HG03139 (cell line): Measurements from ENCODE around the gene C4orf50.

ENCODE experiments used
- ATAC-seq: cut with Tn5 transposase; IDR thresholded peaks from one replicate; pipeline ENCODE4 v1.9.1; 2021; ENCODE audit not compliant: unreplicated experiment

The C4orf50 gene

GRCh38 chr4:5894266-5894665 lies 124.0 kb downstream of the C4orf50 start:
- no peak for ATAC-seq

- no peak for ATAC-seq
These were observed 124.6 kb downstream of the C4orf50 start for GRCh38 chr4:5893591-5893990.

GRCh38 chr4:5893004-5893580 lies 125.1 kb downstream of the C4orf50 start, which contains the start of gene CRMP1:
Gene CRMP1 (minus strand): TSS chr4:5893086. CDS start chr4:5892969, 117 bp downstream.
- ATAC-seq: no peak

GRCh38 chr4:5892323-5893003 lies 125.8 kb downstream of the C4orf50 start:
- no peak for ATAC-seq

GRCh38 chr4:5891563-5892322 lies 126.5 kb downstream of the C4orf50 start:
- no peak for ATAC-seq

GRCh38 chr4:5890063-5890727 lies 128.0 kb downstream of the C4orf50 start:
- no peak for ATAC-seq

GRCh38 chr4:5889002-5889696 lies 129.1 kb downstream of the C4orf50 start:
- no peak for ATAC-seq

GRCh38 chr4:5888222-5889001 lies 129.8 kb downstream of the C4orf50 start:
- ATAC-seq: no peak

GRCh38 chr4:5887361-5888221 lies 130.6 kb downstream of the C4orf50 start:
- ATAC-seq: no peak

- no peak for ATAC-seq
These were observed 131.2 kb downstream of the C4orf50 start for GRCh38 chr4:5887011-5887360.

GRCh38 chr4:5885733-5886132 lies 132.5 kb downstream of the C4orf50 start:
- no peak for ATAC-seq

- no peak for ATAC-seq
These were observed 133.4 kb downstream of the C4orf50 start for GRCh38 chr4:5884796-5885195.

GRCh38 chr4:5883916-5884315 lies 134.3 kb downstream of the C4orf50 start:
- no peak for ATAC-seq

- ATAC-seq: no peak
These were observed 135.3 kb downstream of the C4orf50 start for GRCh38 chr4:5882947-5883346.

GRCh38 chr4:5881340-5881739 lies 136.9 kb downstream of the C4orf50 start:
- no peak for ATAC-seq

- ATAC-seq: no peak
These were observed 139.9 kb downstream of the C4orf50 start for GRCh38 chr4:5878359-5878758.

GRCh38 chr4:5877392-5877791 lies 140.8 kb downstream of the C4orf50 start:
- no peak for ATAC-seq

- ATAC-seq: no peak
These were observed 143.3 kb downstream of the C4orf50 start for GRCh38 chr4:5874811-5875449.

- no peak for ATAC-seq
These were observed 147.5 kb downstream of the C4orf50 start for GRCh38 chr4:5870701-5871100.
